Body of pancreas (tissue), 4 donors: ENCODE measurements around the gene N4BP2L2. TPM values are rescaled to one million over a fixed set of nuclear protein-coding genes. Genes with fewer than 3 reads are reported as not detected.
A peak's percentile ranks its signal among the peaks of the same experiment; 100 is the strongest.

Experiments
- ATAC-seq: fragments of 150-250 bp; one replicate; pipeline ENCODE4 v1.9.1; 2016
- DNase-seq, 4 donors: peaks; one replicate each; pipeline ENCODE4 v3.0.0-alpha.2; 2019
- H3K27ac ChIP-seq, 4 donors: fragments of 200-600 bp; sonication (generic); 1 replicate in 3 of 4; 2 replicates in 1 of 4; pipeline versions ENCODE4 v1.5.1 to v1.6.1; 2016 to 2019; ENCODE audit warnings: mild to moderate bottlenecking in 1 of 4, mixed read lengths in 1 of 4, moderate library complexity in 1 of 4
- H3K27me3 ChIP-seq, 2 donors: fragments of 200-600 bp; sonication (generic); one replicate each; pipeline ENCODE4 v1.6.0; 2016; ENCODE audit warnings: mild to moderate bottlenecking in 1 of 2
- H3K36me3 ChIP-seq, 2 donors: fragments of 200-600 bp; sonication (generic); replicated peaks in 1 of 2; 2 replicates each; pipeline ENCODE4 v1.5.1; 2016; ENCODE audit warnings: low read depth in 2 of 2; ENCODE audit not compliant: insufficient read depth in 1 of 2
- H3K4me1 ChIP-seq: fragments of 200-600 bp; sonication (generic); one replicate; pipeline ENCODE4 v1.6.0; 2016
- H3K4me3 ChIP-seq, 2 donors: fragments of 200-600 bp; sonication (generic); 1 replicate in 1 of 2; 2 replicates in 1 of 2; pipeline ENCODE4 v1.5.1; 2016 to 2019
- H3K9me3 ChIP-seq, 3 donors: fragments of 200-600 bp; sonication (generic); 1 replicate in 2 of 3; 2 replicates in 1 of 3; pipeline ENCODE4 v1.5.1; 2016
- CTCF ChIP-seq, 7 experiments: fragments of 450-650 bp in 4 of 7; fragments of 200-600 bp in 3 of 7; sonication (generic) in 3 of 7; IDR thresholded peaks; one replicate each; pipeline ENCODE4 v1.5.1; 2016 to 2019; ENCODE audit warnings: antibody characterized with exemption in 7 of 7
- POLR2A ChIP-seq, 3 donors: fragments of 450-650 bp; IDR thresholded peaks; one replicate each; pipeline ENCODE4 v1.6.1; 2016; ENCODE audit warnings: antibody characterized with exemption in 3 of 3, mild to moderate bottlenecking in 2 of 3
- WGBS, 2 donors: methylation state at CpG; one replicate each; pipeline ENCODE4 v1.1.5; 2017; 5-methylcytosine and 5-hydroxymethylcytosine counted together
- intact Hi-C: fragments of 100-400 bp; cut with DNase I; formaldehyde crosslinking; loops from one replicate; pipeline ENCODE4 v1.15.1; 2023
- total RNA-seq, 2 donors: library from RNA; depleted of rRNA; stranded (reverse); fragments of >200 nt; gene quantifications; one replicate each; pipeline ENCODE4 v1.1.0, GENCODE V29; 2016

Gene N4BP2L2
- total RNA-seq, 2 donors from 2014 or later = 120 to 191 TPM

- Histone ChIP-seq H3K9me3 (no peaks in the 10 kb centered on the region), H3K27me3 (no peaks in the 10 kb centered on the region), H3K27ac (peak overlapping the region; percentile 84 to 96 (median 90)), H3K36me3 (no peaks in the 10 kb centered on the region), H3K4me1 (peaks cover 26% of the 10 kb centered on the region), H3K4me3 (peak overlapping the region; percentile 74 to 75)
- 1 to 3% methylated on average over 11 to 76 of the region's 90 CpGs for WGBS, 2 donors
- intact Hi-C loops = no loop called here
- DNase-seq = peak; percentile 64 to 82 (median 73)
- peak; percentile 45 for ATAC-seq
- no peak for TF ChIP-seq CTCF (IDR thresholded peaks at IDR 0.05)
- peak in 2 of 3 donors; percentile 34 to 46 for TF ChIP-seq POLR2A (IDR thresholded peaks at IDR 0.05)
Measured at GRCh38 chr13:32426990-32427851, 111.4 kb downstream of the N4BP2L2 start.

DNA sequence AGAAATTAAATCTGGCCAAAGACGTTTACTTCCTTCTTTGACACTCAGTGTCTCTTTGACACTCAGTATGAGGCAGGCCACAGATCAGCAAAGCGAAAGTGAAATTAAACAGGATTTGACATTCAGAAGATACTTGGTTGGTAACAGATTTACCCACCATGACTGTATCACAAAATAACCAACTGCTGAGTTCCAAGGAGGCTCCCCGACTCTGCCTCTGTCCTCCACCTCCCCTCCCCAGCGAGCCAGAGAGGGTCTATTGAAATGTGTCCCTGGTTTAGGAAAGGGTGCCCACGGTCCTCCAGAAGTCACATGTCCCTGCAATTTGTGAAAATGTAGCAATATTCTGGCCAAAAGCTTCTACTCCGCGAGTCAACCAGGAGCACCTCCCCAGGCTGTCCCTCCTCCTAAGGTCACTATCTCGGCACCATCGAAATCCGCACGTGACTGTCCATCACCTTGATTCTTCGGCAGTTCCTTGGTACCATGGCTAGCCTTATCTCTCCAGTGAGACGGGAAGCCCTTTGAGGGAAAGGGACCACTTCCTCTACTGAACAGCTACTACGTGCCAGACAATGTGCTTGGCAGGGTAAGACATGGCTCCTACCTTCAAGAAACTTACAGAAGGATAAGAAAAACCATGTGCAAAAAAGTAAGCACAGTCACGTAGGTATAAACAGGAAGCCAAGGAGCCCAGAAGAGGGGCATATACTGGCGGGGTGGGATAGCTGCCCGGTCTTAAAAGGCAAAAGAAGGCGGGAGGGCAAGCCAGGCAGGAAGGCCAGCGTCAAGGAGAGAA lies 112.2 kb downstream of the N4BP2L2 start:
- Histone ChIP-seq H3K4me3 (peak overlapping the region; percentile 74 to 75), H3K4me1 (peaks cover 26% of the 10 kb centered on the region), H3K36me3 (no peaks in the 10 kb centered on the region), H3K27ac (peak overlapping the region in 3 of 4 donors; percentile 89 to 96 (median 91)), H3K27me3 (no peaks in the 10 kb centered on the region), H3K9me3 (no peaks in the 10 kb centered on the region)
- no peak for ATAC-seq
- peak in 1 of 4 donors; percentile 35 for DNase-seq
- TF ChIP-seq CTCF (IDR thresholded peaks at IDR 0.05) (no peak), POLR2A (IDR thresholded peaks at IDR 0.05) (no peak)
- 36% methylated on average over 19 of the region's 19 CpGs for WGBS, 2 donors
- intact Hi-C loops = no loop called here

DNA sequence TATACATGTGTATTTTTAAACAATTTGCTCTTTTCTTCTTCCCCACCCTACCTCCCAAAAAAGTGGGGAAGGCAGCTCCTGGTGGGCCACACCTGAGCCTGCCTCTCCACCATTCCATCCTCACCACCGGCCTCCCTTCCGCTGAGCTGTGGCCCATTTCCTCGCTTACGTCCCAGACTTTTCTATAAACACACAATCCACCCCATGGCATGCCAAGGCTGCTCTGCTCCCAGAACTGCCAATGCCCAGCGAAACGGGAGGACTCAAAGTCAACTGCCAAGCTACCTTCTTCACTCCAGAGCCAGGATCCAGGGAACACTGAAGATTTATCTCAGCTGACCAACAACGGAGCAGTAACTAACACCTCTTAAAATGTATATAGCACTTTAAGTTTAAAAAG lies 113.4 kb downstream of the N4BP2L2 start:
- TF ChIP-seq CTCF (IDR thresholded peaks at IDR 0.05) (no peak), POLR2A (IDR thresholded peaks at IDR 0.05) (no peak)
- H3K27ac ChIP-seq = no peak overlapping the region
- ATAC-seq = no peak
- no peaks in the 10 kb centered on the region for H3K9me3 ChIP-seq
- WGBS, 2 donors = 88 to 91% methylated on average over 7 of the region's 7 CpGs
- intact Hi-C loops = no loop called here
- H3K4me3 ChIP-seq = no peak overlapping the region
- no peaks in the 10 kb centered on the region for H3K36me3 ChIP-seq
- H3K4me1 ChIP-seq = peaks cover 26% of the 10 kb centered on the region
- H3K27me3 ChIP-seq = no peaks in the 10 kb centered on the region
- no peak for DNase-seq

DNA sequence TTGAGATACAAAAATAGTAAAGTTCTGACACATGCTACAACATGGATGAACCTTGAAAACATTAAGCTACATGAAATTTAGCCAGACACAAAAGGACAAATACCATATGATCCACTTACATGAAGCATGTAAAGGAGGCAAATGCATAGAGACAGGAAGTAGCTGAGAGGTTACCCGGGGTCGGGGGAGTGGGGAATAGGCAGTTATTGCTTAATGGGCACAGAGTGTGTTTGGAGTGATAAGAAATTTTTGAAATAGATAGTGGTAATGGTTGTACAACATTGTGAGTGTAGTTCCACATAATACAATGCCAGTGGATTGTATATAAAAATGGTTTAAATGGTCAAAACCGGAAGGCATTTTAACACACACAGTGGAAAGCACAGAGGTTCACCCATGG lies 115.0 kb downstream of the N4BP2L2 start:
- DNase-seq = no peak
- TF ChIP-seq POLR2A (IDR thresholded peaks at IDR 0.05) (no peak), CTCF (IDR thresholded peaks at IDR 0.05) (no peak)
- Histone ChIP-seq H3K4me3 (no peak overlapping the region), H3K27ac (no peak overlapping the region), H3K9me3 (no peaks in the 10 kb centered on the region), H3K36me3 (no peaks in the 10 kb centered on the region), H3K4me1 (peaks cover 20% of the 10 kb centered on the region), H3K27me3 (no peaks in the 10 kb centered on the region)
- no peak for ATAC-seq
- 75 to 93% methylated on average over 3 of the region's 3 CpGs for WGBS, 2 donors
- intact Hi-C loops = no loop called here
